Posterior vena cava (tissue), 2 donors: ENCODE results near the gene RACGAP1. TPM values are rescaled to one million over a fixed set of nuclear protein-coding genes. Genes with fewer than 3 reads are reported as not detected.
"Not testable (repeated sequence)": the region's sequence is repeated elsewhere in the genome, so short reads cannot be mapped to it uniquely, and the experiment has no call there.

Experiments used
- DNase-seq: peaks from one replicate; pipeline ENCODE4 v3.0.0-alpha.2; 2020; ENCODE audit warnings: low spot score
- intact Hi-C, 2 donors: fragments of 100-400 bp; cut with DNase I; formaldehyde crosslinking; loops; one replicate each; pipeline versions ENCODE4 v1.14.1 to v1.14.2; 2022 to 2023
- total RNA-seq, 2 donors: library from RNA; stranded (reverse); fragmentation: NEBNext Ultra II Directional; extraction: Animal tissue kit (Norgen Biotek cat#: 25700); gene quantifications; one replicate each; pipeline ENCODE4 v1.2.1, GENCODE V29; 2021
- donor health status: DM: yes; HTN: yes; CAD: no.
- donor health status: DM: yes; HTN: yes; CAD: no.

RACGAP1 gene
- total RNA-seq, 2 donors from 2014 or later: 9.9 to 10.5 TPM

DNA sequence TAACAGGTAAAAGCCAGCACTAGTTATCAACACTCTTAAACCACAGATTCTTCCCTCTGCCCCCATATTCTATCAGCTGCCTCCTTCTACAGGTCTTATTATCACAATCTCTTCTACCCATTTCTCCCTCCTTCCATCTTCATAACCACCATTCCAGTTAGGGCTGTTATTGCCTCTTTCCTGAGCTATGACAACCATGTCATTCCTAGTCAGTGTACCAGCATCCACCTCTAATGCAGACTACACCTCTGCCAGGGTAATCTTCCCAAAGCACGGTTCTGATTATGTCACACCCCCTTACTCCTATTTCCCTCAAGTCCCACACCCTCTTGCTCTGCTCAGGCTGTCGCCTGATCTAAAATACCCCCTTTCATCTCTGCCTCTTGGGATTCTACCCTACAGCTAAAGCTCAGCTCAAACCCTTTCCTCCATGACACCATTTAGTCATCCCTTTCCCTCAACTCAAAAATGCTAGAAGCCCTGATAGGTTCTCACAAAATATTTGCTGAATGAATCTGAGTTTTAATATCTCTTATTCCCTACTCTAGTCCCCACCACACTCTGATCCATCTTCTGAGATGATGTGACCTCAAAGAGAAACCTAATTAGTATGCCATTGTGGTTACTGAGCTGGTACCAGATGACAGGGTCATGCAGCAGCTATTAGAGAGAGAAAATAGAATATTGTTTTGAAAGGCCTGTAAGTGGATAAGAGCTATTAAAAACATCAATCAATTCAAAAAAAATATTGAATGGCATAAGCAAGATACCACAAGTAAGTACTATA is 11.7 kb downstream of the RACGAP1 start:
- no peak for DNase-seq
- intact Hi-C loops: loop anchor here in 1 of 2 donors (5.0 kb wide), 1 partner anchor 1984 kb away; no protein-coding TSS in a partner anchor

DNA sequence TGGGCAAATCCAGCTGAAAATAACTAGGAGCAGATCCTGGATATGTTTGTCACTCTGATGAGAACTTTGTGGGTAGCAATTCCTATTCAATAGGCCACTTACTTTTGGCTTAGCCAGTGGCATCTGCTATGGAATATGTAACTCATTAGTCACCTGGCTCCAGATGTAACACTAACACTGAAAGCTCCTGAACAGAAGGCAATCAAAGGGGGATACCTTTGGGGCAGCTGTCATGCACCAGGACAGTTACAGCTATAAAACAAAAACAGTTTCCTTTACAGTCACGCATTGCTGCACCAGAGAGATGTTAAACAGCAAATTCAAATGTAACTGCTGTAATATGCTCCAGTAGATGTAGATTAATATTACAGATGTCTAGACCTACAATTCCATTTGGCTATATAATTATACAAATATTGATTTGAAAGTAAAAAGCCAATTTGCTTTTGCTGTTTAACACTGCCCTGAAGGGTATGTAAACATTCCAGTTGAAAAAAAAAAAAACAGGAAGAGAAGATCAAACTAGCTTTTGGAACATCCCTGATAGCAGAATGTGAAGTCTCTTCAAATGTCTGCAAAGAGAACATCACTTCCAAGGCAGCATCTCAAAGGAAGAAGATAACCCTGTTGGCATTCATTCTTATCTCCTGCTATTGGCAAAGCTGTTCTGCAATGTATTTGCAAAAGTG is 18.4 kb downstream of the RACGAP1 start:
- intact Hi-C loops: no loop called here
- DNase-seq: no peak

DNA sequence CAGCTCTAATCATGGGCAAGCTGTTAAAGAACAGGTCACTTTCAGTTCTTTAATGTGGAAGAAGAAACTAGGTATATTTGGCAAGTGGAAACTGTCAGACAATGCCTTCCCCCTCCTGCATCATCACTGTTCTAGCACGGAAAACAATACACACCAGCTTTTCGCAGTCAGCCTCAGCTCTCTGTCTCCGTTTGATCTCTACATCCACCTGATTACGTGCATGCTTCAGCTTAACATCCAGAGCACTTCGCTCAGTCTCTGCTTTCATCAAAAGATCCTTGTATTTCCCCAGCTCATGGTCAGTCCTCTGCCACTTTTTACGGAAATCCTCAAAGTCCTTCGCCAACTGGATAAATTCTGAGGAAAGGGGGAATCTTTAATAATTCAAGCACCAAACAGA is 19.0 kb downstream of the RACGAP1 start:
- intact Hi-C loops: no loop called here
- no peak for DNase-seq

DNA sequence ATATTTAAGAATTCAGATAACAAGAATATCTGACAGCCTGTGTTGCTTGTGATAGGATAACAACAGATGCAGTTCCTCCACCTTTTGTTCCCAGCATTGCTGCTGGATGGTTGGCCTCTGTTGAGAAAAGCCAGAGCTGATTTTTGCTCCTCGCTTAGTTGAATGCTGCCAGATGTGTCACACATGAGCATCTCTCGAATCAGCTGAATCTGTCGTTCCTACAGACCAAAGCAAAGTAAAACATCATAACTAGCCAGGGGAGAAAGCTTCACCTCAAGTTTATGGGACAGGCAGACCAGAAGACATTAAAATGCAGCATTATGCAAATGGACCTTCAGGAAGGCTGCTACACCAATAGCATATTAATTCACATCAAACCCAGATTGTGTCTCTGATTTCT is 20.1 kb downstream of the RACGAP1 start:
- DNase-seq: no peak

DNA sequence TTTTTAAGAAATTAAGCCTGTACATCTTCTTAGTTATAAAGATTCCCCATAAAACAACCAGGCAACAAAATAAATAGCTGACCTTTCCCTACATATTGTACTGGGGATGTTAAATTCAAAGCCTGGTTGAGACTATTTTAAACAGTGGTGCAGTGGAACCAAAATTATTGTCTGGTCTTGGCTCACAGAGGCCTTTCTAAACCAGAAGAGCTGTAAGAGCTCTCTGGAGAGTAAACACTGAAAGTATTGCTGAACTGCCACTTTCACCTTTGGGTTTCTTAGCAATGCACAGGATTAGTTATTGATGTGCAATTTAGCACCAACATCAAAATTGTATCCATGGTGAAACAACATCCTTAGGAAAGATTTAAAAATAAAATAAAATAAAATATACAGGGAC is 20.6 kb downstream of the RACGAP1 start:
- intact Hi-C loops: no loop called here
- no peak for DNase-seq

More for the DNA sequence above, 20.1 kb downstream of the RACGAP1 start:
- intact Hi-C loops: no loop called here

DNA sequence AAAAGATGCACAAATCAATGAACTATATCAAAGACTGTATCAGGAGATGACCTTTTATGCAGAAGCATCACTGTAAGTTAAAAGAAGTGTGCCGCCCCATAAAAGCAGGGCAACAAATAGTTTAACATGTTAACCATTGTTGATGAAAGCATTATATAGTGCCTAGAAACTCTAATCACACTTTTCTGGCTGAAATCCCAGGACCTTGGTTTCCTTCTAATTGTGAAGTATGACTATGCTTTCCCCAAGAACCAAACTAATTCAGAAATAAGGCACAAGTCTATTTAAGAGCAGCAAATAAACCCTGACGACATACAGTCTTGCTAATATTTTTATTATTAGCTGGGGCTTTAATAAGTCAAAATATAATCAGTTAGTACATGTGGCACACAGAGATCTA is 21.7 kb downstream of the RACGAP1 start:
- no peak for DNase-seq
- intact Hi-C loops: no loop called here

DNA sequence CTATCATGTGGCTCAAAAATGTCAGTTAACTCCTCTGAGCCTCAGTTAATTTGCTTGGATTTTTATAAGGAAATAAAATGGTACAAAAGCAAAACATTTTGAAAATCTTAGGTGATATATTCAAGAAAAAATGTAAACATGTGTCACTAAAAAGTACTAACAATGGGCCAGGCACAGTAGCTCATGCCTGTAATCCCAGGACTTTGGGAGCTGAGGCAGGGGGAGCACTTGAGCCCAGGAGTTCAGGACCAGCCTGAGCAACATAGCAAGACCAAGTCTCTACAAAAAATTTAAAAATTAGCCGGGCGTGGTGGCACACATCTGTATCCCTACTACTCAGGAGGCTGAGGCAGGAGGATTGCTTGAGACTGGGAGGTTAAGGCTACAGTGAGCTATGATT is 26.8 kb downstream of the RACGAP1 start:
- DNase-seq: no peak
- intact Hi-C loops: no loop called here

DNA sequence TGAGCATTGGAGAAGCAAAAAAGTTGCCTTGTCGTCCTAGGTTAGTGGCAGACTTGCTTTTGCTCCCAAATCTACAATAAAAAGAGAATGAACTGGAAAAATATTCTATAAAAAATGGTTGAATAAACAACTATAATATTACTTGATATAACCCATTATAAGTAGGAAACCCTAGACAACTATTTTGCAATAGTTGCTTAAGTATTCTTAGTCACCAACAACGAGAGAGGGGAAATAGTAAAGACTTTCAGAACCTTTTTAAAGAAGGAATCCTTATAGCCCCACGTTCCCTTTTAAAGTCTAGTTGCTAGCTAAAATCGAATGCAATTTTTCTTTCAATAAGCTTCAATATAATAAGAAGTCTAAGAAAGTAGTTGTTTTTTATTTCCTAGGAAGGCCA is 35.0 kb downstream of the RACGAP1 start:
- no peak for DNase-seq
- intact Hi-C loops: no loop called here

DNA sequence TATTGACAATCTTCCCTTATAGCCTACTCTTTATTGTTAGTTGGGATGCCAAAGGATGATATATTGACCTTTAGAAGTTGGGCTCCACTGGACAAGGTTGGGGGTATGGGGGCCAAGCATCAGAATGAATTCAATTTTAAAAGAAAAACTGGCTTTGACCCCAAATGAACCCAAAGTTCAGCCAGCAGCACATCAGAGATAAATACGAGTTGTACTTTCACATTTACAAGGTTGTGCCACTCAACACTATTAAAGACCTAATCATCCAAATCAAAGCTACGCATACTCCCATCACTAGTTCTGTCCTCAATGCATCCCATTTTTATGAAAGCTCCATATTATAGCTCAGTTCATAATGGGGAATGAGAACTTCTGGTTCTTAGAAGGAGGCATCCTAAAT is 35.9 kb downstream of the RACGAP1 start:
- intact Hi-C loops: not testable (repeated sequence)

DNA sequence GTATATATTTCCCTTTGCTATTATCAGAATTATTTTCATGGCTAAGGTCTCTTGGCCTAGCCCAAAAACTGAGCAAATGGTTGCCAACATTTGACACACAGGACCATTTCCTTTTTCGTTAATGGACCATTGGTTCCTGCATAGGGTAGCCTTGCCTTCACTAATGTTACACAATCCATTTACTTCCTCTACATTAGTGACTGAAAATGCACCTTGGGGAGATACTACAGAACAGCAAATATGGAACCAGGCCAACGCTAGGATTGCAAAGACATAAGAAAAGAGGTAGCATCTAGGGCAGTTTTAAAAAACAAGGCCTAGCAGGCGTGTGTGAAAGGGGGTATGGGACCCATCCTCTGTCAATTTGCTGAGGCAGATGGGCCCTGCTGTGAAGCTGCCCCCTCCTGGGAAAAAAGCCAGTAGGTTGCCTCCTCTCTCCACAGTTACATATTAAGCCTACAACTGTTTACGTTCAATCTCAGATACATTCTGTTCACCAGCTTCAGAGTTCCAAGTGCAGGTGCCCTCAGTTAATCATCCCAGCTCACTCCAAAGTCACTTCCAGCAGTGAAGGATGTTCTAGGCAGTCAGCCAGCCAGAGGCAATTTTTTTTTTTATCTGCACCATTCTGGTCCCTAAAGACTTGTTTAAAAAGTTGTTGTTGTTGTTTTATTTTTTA is 37.5 kb downstream of the RACGAP1 start:
- no peak for DNase-seq
- intact Hi-C loops: no loop called here

More for the DNA sequence above, 35.9 kb downstream of the RACGAP1 start:
- not testable (repeated sequence) for DNase-seq

DNA sequence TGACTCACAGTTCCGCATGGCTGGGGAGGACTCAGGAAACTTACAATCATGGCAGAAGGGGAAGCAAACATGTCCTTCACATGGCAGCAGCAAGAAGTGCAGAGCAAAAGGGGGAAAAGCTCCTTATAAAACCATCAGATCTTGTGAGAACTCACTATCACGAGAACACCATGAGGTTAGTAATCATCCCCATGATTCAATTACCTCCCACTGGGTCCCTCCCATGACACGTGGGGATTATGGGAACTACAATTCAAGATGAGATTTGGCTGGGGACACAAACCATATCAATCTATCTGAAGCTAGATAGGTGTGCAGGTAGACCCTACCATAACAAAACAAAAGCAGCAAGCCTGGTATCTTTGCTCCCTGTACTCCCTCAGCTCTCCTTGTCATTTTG is 38.8 kb downstream of the RACGAP1 start:
- not testable (repeated sequence) for DNase-seq

DNA sequence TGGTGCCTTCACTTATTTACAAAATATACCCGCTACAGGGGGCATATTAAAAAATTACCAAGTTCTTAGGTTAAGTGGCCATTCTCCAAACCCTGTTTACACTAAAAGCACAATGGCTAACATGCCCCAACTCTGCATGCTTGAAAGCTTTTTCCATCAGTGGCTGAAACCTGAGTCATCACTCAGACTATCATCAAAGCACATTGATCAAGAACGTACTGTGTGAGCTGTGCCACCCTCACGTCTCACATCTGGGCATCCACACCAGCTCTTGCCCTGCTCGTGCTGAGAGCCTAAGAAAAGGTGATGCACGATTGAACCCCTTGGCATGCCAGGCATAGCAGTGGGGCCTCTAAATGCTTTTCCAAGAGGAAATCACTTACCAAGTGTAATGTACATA is 39.3 kb downstream of the RACGAP1 start:
- DNase-seq: no peak
- intact Hi-C loops: no loop called here

More for the DNA sequence above, 38.8 kb downstream of the RACGAP1 start:
- intact Hi-C loops: not testable (repeated sequence)

DNA sequence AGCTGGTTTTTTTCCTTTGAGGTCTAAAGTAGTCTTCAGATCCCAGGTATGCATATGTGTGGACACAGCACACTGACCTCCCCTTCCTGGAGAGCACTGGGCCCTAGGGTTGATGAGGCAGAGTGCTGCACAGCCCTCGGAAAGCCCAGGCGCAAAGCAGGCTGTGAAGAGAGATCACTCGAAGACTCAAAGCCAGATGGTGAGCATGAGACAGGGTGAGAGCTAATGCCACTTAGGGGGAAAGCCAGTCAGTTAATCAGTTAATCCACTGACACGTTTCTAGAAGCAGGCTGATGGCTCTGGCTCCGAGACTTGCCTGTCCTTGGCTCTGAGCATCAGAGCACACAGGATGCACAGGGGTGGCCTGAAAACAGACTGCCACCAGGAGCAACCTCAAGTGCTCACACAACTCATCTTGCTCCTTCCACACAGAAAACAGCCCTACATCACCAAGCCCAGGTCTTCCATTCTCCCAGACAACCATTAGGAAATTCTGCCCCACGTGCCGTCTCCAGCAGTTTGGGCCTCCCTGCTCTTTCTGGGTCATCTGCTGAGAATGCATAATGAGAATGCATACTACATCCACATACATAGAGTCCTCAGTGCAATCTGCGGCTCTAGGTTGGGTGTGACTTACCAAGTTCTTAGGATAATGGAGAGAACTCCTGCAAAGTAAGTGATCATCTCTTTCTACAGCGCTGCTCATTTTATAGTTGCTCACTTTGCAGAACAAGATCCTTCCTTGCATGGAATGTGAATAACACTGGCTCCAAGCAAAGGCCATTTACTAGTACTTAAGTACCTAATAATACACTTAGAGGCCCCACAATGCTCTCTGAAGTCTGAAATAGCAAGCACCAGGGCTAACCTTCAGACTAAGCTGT is 40.6 kb downstream of the RACGAP1 start:
- DNase-seq: no peak
- intact Hi-C loops: no loop called here

DNA sequence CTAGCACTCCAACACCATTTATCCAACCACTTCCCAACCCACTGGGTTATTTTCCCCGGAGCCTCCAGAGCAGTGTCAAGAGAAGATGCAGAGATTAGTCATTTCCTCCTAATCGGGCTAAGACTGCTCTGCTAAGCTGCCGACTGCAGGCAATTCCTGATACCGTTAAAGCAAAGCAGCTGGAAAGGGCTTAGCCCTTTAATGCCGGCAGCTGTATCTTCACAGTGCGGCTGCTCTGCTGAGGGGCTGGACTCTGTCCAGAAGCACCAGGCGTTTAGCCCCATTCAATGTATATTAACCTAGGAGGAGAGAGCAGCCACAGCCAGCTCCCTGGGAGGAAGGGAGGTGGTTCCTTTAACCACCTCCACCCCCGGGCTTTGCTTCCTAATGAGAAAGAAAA is 41.4 kb downstream of the RACGAP1 start:
- no peak for DNase-seq
- intact Hi-C loops: no loop called here

DNA sequence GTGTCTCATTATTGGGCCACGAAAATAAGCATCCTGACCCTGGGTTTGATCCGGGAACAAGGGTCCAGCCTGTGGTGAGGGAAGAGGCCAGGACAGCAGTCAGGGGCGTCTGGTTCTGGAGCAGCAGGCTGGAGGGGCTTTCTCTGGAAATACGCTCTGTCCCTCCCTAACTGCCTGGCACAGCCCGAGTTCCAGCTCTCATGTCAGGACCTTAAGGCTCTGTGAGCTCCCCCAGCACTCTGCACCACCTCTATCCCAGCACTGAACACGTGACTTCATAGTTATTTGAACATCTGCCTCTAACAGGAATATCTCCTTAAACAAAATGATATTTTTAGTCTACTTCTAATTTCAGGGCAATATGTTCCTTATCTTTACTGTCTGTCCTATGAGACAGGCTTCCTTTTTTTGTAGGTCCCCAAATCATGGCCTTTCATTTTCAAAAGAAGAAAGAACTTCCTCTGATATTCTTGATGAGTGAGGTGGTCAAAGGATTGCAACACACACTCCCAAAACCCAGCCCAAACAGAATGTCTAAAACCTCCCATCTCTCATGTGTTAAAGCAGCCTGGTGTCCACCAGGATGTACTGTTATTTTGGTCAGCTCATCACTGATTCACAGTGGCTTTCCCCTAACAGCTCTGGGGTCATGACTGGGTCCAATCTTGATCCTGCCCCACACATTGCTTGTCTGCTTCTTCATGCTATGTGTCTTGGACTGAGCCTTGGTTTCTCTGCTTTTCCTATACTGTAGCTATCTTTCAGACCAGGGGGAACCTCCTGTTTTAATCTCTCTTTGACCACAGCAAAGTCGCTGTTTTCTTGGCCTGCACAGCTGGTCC is 42.8 kb downstream of the RACGAP1 start:
- intact Hi-C loops: no loop called here
- no peak for DNase-seq

DNA sequence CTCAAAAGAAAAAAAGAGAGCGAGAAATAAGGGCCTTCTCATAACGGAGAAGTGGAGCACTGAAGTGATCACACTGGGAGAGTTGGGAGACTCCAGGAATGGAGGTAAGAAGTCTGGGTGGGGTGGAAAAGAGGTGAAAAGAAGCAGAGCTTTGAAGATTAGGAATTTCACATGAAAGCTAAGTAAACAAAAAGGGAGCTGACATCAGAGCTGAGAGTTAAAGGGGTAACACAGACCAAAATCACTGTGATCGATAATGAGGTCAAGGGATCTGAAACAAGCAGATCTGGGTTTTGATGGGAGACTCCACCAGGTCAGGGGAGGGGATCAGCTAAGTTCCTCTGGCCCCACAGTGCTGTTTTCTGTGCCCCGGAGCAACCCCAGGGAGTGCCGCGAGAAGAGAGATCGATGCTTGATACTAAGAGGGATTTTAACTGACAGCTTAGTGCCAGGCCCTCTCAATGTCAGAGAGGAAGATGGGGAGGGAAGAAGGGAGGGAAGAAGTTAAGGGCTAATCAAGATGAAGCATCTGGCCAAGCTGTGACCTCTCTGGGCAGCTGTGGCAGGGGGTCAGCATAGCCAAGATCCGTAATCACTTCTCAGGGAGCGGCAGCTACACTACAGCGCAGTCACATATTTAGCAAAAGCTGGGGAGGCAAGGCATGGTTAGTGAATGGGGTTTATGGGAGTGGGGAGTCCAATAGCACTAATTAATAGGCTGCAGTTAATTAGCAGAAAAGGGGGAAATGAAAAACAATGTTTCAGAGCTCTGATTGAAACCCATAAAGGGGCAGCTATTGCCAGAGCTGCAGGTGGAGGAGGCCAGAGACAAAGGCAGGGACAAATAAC is 44.6 kb downstream of the RACGAP1 start:
- DNase-seq: no peak
- intact Hi-C loops: no loop called here

DNA sequence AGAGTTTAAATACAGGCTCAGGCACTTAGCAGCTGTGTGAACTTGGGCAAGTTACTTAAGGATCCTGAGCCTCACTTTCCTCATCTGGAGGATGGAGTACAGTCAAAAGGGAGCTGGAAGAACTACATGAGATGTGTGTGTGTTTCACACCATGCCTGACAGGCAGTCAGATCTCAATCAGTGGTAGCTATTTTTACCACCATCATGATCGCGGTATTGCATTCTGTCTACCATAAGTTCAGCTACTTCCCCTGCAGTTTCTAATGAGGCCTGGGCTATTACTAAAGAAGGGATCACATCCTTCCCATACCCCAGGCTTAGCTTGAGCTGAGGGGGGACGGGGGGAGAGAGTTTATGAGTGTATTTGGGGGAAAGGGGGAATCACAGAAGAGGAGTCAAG is 45.5 kb downstream of the RACGAP1 start:
- intact Hi-C loops: no loop called here
- no peak for DNase-seq
